ENCODE results near the gene SARM1.

DNA sequence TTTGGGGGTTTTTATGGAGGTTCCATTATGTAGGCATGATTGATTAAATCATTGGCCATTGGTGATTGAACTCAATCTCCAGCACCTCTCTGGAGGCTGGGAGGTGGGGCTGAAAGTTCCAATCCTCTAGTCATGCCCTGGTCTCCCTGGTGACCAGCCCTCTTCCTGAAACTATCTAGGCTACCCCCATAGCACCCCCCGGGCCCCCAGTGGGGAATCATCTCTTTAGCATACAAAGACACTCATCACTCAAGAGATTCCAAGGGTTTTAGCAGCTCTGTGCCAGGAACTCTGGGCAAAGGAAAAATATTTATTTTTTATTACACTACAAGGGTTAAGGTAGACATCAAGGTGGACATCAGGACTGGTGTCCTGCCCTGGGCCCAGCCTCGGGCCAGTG lies 23.9 kb downstream of the SARM1 start:
- TF ChIP-seq, protein P1, sequence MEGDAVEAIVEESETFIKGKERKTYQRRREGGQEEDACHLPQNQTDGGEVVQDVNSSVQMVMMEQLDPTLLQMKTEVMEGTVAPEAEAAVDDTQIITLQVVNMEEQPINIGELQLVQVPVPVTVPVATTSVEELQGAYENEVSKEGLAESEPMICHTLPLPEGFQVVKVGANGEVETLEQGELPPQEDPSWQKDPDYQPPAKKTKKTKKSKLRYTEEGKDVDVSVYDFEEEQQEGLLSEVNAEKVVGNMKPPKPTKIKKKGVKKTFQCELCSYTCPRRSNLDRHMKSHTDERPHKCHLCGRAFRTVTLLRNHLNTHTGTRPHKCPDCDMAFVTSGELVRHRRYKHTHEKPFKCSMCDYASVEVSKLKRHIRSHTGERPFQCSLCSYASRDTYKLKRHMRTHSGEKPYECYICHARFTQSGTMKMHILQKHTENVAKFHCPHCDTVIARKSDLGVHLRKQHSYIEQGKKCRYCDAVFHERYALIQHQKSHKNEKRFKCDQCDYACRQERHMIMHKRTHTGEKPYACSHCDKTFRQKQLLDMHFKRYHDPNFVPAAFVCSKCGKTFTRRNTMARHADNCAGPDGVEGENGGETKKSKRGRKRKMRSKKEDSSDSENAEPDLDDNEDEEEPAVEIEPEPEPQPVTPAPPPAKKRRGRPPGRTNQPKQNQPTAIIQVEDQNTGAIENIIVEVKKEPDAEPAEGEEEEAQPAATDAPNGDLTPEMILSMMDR (IDR thresholded peaks at IDR 0.05) = no peak
- TF ChIP-seq, protein P2, sequence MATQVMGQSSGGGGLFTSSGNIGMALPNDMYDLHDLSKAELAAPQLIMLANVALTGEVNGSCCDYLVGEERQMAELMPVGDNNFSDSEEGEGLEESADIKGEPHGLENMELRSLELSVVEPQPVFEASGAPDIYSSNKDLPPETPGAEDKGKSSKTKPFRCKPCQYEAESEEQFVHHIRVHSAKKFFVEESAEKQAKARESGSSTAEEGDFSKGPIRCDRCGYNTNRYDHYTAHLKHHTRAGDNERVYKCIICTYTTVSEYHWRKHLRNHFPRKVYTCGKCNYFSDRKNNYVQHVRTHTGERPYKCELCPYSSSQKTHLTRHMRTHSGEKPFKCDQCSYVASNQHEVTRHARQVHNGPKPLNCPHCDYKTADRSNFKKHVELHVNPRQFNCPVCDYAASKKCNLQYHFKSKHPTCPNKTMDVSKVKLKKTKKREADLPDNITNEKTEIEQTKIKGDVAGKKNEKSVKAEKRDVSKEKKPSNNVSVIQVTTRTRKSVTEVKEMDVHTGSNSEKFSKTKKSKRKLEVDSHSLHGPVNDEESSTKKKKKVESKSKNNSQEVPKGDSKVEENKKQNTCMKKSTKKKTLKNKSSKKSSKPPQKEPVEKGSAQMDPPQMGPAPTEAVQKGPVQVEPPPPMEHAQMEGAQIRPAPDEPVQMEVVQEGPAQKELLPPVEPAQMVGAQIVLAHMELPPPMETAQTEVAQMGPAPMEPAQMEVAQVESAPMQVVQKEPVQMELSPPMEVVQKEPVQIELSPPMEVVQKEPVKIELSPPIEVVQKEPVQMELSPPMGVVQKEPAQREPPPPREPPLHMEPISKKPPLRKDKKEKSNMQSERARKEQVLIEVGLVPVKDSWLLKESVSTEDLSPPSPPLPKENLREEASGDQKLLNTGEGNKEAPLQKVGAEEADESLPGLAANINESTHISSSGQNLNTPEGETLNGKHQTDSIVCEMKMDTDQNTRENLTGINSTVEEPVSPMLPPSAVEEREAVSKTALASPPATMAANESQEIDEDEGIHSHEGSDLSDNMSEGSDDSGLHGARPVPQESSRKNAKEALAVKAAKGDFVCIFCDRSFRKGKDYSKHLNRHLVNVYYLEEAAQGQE (IDR thresholded peaks at IDR 0.05; ENCODE audit: insufficient read depth in 1 of 2, low read depth in 2 of 2, low read length in 1 of 2) = no peak
- TF ChIP-seq SIN3A (IDR thresholded peaks at IDR 0.05; ENCODE audit: borderline replicate concordance, insufficient read depth, low read depth, low read length) (no peak), POLR2AphosphoS5 (IDR thresholded peaks at IDR 0.05; ENCODE audit: low read depth, low read length) (no peak), TCF7L2 (IDR thresholded peaks at IDR 0.05; ENCODE audit: low read depth, low read length) (no peak)

Measured in Panc1 (cell line).